ENCODE measurements around the gene METTL25B. TPM values are rescaled to one million over a fixed set of nuclear protein-coding genes. Genes with fewer than 3 reads are reported as not detected.

The METTL25B gene
- 4.1 and 10.9 TPM in 2 replicates for total RNA-seq (ENCODE audit: low replicate concordance)

DNA sequence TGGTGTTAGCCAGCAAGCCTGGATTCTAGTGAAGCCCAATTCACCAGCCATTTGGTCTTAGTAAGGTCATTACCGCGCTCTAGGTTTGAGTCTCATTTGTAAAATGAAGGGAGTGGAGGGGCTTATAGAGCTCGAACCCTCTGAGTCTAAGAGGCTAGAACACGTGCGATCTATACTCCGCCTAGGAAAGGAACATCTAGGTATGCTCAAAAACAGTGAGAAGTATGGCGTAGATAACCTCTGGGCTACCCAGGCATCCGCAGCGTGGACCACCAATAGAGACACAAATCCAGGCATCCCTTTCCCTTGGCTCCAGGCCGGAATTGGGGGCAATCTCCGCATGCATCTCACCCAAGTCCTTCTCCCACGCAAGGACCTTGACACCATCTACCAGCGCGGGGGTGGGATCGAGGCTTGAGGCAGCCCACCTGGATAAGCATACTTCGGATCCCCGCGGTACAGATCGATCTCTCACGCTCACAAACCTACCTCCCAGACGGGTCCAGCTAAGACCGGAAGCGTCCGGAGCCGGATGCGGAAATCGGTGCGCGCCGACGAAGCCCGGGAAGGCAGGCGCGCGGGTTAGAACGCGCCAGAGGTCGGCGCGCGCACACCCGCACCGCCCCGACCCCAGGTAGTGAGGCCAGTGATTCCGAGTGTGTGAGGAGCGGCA is at the start of gene METTL25B:
METTL25B (plus strand) TSS at position 544 of the 673 bp plus-strand sequence. CDS start 636 bp downstream, outside the sequence.
- peak; percentile 74 for DNase-seq (ENCODE audit: low read depth)
- TF ChIP-seq, protein P1, sequence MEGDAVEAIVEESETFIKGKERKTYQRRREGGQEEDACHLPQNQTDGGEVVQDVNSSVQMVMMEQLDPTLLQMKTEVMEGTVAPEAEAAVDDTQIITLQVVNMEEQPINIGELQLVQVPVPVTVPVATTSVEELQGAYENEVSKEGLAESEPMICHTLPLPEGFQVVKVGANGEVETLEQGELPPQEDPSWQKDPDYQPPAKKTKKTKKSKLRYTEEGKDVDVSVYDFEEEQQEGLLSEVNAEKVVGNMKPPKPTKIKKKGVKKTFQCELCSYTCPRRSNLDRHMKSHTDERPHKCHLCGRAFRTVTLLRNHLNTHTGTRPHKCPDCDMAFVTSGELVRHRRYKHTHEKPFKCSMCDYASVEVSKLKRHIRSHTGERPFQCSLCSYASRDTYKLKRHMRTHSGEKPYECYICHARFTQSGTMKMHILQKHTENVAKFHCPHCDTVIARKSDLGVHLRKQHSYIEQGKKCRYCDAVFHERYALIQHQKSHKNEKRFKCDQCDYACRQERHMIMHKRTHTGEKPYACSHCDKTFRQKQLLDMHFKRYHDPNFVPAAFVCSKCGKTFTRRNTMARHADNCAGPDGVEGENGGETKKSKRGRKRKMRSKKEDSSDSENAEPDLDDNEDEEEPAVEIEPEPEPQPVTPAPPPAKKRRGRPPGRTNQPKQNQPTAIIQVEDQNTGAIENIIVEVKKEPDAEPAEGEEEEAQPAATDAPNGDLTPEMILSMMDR (IDR thresholded peaks at IDR 0.05; ENCODE audit: insufficient read depth, low read length), result no peak

DNA sequence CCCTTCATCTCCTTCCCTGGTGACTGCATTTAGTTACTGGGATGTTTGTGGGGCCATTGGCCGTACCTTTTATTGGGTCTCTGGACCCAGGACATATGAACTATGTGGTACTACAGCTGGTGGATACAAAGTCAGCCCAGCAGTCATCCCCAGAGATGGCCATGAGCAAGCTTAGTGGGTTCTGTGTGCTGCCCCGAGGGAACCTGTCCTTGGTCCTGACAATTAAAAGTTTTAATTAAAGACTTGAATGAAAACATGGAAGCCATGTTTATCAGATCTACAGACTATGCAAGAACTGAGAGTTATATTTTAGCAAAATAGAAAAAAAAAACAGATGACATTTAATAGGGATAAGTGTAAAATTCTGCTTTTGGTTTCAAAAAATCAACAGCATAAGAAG is 48.2 kb upstream of the METTL25B start:
- TF ChIP-seq, protein P1 (IDR thresholded peaks at IDR 0.05; ENCODE audit: insufficient read depth, low read length), result no peak
- no peak overlapping the region for H3K4me3 ChIP-seq (ENCODE audit: low read depth, low read length)
- DNase-seq (ENCODE audit: low read depth), result no peak

More for the DNA sequence above, at the start of gene METTL25B:
- H3K4me3 ChIP-seq (ENCODE audit: low read depth, low read length), result peak within 1 kb of the TSS; percentile 100

DNA sequence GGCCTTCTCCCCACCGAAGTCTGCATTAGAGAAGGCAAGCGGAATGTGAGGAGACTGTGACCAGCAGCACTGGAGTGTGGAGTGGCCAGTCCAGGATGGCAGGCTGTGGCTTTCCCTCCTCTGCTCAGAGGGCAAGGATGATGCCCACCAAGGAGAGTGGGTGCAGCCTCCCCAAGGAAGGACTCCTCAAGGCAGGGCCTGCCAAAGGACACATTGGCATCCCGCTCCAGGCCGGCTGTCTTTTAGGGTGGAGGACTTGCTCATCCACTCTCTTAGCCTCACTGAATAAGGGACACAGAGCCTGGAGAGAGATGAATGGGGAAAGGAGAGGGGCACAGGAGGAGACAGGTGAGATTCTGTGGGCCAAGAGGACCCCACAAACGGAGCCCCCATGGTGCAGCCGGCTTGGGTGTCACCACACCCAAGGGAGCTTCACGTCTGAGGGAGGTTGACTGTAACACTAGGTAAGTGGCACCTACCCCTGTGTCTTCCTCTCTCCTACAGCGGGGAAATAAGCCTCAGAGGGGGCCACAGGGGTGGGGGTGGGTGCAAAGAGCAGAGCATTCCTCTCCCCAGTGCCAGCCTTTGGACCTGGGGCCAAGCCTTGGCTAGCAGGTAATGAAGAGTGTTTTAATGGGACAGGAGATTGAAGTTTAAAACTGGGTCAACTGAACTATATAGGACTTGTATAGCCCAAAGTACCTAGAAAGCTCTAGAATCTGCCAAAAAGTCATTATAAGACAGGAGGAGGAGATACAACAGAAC is 46.9 kb upstream of the METTL25B start:
- no peak overlapping the region for H3K4me3 ChIP-seq (ENCODE audit: low read depth, low read length)
- TF ChIP-seq, protein P1 (IDR thresholded peaks at IDR 0.05; ENCODE audit: insufficient read depth, low read length), result no peak
- DNase-seq (ENCODE audit: low read depth), result no peak

DNA sequence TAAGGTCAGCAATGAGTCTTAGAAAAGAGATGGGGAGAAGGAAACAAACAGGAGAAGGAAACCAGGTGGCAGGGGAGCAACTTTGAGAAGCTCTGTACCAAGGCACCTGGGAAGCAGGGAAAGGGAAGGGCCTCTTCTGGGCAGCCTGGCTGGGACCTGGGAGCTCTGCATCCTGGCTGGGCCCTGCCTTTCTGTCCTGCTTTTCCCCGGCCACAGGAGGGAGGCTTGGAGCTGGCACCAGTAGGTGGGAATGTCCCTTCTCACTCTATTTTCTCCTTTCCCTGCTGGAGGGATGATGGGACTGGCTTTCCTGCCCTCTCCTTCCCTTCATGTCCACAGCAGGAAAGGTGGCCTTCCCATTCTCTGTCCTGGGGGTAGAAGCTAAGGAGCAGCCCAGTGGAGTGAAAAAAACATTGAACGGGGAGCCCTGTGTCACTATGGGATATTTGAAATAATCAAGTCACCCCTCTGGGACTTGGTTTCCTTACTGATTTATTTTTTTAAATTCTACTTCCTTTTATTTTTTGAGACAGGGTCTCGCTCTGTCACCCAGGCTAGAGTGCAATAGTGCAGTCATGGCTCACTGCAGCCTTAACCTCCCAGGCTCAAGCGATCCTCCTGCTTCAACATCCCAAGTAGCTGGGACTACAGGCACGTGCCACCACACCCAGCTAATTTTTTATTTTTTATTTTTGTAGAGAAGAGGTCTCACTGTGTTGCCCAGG is 45.9 kb upstream of the METTL25B start:
- TF ChIP-seq, protein P1 (IDR thresholded peaks at IDR 0.05; ENCODE audit: insufficient read depth, low read length), result peak; percentile 13
- no peak overlapping the region for H3K4me3 ChIP-seq (ENCODE audit: low read depth, low read length)
- no peak for DNase-seq (ENCODE audit: low read depth)

DNA sequence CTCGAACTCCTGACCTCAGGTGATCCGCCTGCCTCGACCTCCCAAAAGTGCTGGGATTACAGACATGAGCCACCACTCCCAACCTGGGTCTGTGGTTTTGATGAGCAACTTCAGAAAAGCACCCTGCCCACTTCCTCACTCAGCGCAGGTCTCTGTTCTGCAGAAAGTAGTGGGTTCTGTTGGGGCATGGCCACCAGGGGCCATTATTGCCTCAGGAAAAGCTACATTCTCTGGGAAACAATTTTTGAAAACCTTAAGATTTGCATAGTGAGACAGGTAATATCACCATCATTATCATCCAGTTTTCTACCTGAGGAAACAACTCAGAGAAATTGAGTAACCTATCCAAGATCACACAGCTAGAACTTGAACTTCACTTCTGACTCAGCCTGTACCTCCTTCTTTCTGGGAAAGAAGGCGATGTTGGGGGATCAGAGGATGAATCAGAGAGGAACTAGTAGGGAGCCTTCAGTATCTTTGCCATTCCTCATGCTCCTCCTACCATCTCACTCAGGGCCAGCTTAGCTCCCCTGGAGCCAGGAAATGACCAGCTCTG is 44.0 kb upstream of the METTL25B start:
- H3K4me3 ChIP-seq (ENCODE audit: low read depth, low read length), result no peak overlapping the region
- TF ChIP-seq, protein P1 (IDR thresholded peaks at IDR 0.05; ENCODE audit: insufficient read depth, low read length), result peak; percentile 19
- DNase-seq (ENCODE audit: low read depth), result peak; percentile 51
